GM23248 (cell line): ENCODE results near the gene GRIN1. TPM values are rescaled to one million over a fixed set of nuclear protein-coding genes. Genes with fewer than 3 reads are reported as not detected.

ENCODE experiments used
- DNase-seq: peaks from one replicate; pipeline ENCODE4 v3.0.0-alpha.2; 2015
- H2AFZ ChIP-seq: fragments of 200-600 bp; sonication (generic); 2 replicates; pipeline ENCODE4 v1.6.1; 2016; ENCODE audit warnings: antibody characterized with exemption
- H3F3A ChIP-seq: fragments of 200-600 bp; sonication (generic); 2 replicates; pipeline ENCODE4 v1.6.1; 2016; ENCODE audit warnings: mild to moderate bottlenecking, antibody characterized with exemption, mixed run types; ENCODE audit not compliant: insufficient read depth
- H3K27ac ChIP-seq: fragments of 200-600 bp; sonication (generic); 2 replicates; pipeline ENCODE4 v1.5.1; 2016; ENCODE audit warnings: mild to moderate bottlenecking
- H3K27me3 ChIP-seq: fragments of 200-600 bp; sonication (generic); replicated peaks from 2 replicates; pipeline ENCODE4 v1.6.1; 2016; ENCODE audit warnings: mild to moderate bottlenecking; ENCODE audit not compliant: insufficient read depth
- H3K36me3 ChIP-seq: fragments of 200-600 bp; sonication (generic); 2 replicates; pipeline ENCODE4 v1.6.1; 2016; ENCODE audit warnings: low read depth, mild to moderate bottlenecking
- H3K4me1 ChIP-seq: fragments of 200-600 bp; sonication (generic); 2 replicates; pipeline ENCODE4 v1.6.1; 2016; ENCODE audit warnings: mild to moderate bottlenecking; ENCODE audit not compliant: insufficient read depth
- H3K4me2 ChIP-seq: fragments of 200-600 bp; sonication (generic); one replicate; pipeline ENCODE4 v1.6.1; 2016; ENCODE audit warnings: mild to moderate bottlenecking; ENCODE audit not compliant: unreplicated experiment
- H3K4me3 ChIP-seq: fragments of 200-600 bp; sonication (generic); 2 replicates; pipeline ENCODE4 v1.5.1; 2016; ENCODE audit warnings: mild to moderate bottlenecking
- H3K79me2 ChIP-seq: fragments of 200-600 bp; sonication (generic); 2 replicates; pipeline ENCODE4 v1.6.1; 2016; ENCODE audit warnings: mild to moderate bottlenecking; ENCODE audit not compliant: insufficient read depth
- H3K9ac ChIP-seq: fragments of 200-600 bp; sonication (generic); 2 replicates; pipeline ENCODE4 v1.6.1; 2016; ENCODE audit warnings: mild to moderate bottlenecking
- H3K9me2 ChIP-seq: fragments of 200-600 bp; sonication (generic); 2 replicates; pipeline ENCODE4 v1.6.1; 2016; ENCODE audit warnings: mixed run types, mild to moderate bottlenecking, moderate library complexity; ENCODE audit not compliant: insufficient read depth
- H3K9me3 ChIP-seq: fragments of 200-600 bp; sonication (generic); one replicate; pipeline ENCODE4 v1.6.1; 2017; ENCODE audit warnings: low read depth
- H4K20me1 ChIP-seq: fragments of 200-600 bp; sonication (generic); 2 replicates; pipeline ENCODE4 v1.6.0; 2016; ENCODE audit not compliant: insufficient read depth
- EZH2 ChIP-seq: fragments of 200-600 bp; sonication (generic); IDR thresholded peaks from 2 replicates; pipeline ENCODE4 v1.6.1; 2018; ENCODE audit warnings: antibody characterized with exemption, mild to moderate bottlenecking; ENCODE audit not compliant: insufficient read depth, poor library complexity, severe bottlenecking
- EZH2phosphoT487 ChIP-seq: fragments of 200-600 bp; sonication (generic); IDR thresholded peaks from 2 replicates; pipeline ENCODE4 v1.6.1; 2018; ENCODE audit warnings: antibody characterized with exemption, moderate library complexity, mild to moderate bottlenecking, low read depth; ENCODE audit not compliant: insufficient read depth
- WGBS, 2 experiments: methylation state at CpG; one replicate each; pipeline ENCODE4 v1.1.6; 2015 to 2017; ENCODE audit warnings: low lambda C conversion rate in 2 of 2, low coverage in 1 of 2; ENCODE audit errors: missing lambda C conversion rate in 2 of 2; 5-methylcytosine and 5-hydroxymethylcytosine counted together
- in situ Hi-C: fragments of 300-500 bp; cut with MboI; formaldehyde crosslinking; loops from 2 replicates; pipeline ENCODE4 v1.15.0; 2020
- polyA plus RNA-seq: library from polyadenylated mRNA; unstranded; fragments of >200 nt; fragmentation: Nextera tagmentation; extraction: Ambion mirVana; gene quantifications from 2 replicates; pipeline ENCODE4 v1.2.1, GENCODE V29; 2016
- total RNA-seq: library from RNA; depleted of rRNA; stranded (reverse); fragments of >200 nt; shearing (Covaris generic); gene quantifications from 2 replicates; pipeline ENCODE4 v1.2.3, GENCODE V29; 2014

The GRIN1 gene
- total and polyA plus RNA-seq, 2 experiments from 2014 or later, result 0.76 TPM; not detected in 1

DNA sequence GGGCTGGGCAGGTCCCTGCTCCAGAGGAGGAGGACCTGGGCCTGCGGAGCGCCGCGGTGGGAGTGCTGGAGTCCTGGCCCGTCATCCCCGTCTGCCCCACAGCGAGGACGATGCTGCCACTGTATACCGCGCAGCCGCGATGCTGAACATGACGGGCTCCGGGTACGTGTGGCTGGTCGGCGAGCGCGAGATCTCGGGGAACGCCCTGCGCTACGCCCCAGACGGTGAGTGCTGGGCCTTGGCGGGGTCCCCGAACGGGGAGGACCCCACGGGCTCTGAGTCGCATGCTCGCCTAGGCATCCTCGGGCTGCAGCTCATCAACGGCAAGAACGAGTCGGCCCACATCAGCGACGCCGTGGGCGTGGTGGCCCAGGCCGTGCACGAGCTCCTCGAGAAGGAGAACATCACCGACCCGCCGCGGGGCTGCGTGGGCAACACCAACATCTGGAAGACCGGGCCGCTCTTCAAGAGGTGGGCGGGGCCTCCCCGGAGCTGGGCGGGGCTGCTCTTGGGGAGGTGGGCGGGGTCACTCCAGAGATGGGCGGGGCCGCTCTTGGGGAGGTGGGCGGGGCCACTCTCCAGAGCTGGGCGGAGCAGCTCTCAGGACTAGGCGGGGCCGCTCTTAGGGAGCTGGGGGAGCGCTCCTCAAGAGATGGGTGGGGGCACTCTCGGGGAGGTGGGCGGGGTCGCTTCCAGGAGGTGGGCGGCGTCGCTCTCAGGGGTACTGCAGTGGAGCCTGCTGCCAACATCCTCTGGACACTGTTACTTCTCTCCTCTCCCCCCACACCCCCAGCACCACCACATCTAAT lies 17.8 kb downstream of the GRIN1 start:
- H3K4me2 ChIP-seq, result peak overlapping the region; percentile 74
- TF ChIP-seq EZH2 (no peak), EZH2phosphoT487 (no peak)
- DNase-seq, result peak; percentile 85
- H3K9ac ChIP-seq, result peak overlapping the region; percentile 47; the same call in 1 of the 2 replicates
- no peaks in the 10 kb centered on the region for H3K79me2 ChIP-seq
- in situ Hi-C loops, result no loop called here
- H3K9me3 ChIP-seq, result no peaks in the 10 kb centered on the region
- no peak overlapping the region for H3K27ac ChIP-seq
- peak overlapping the region; percentile 68 for H2AFZ ChIP-seq
- peak overlapping the region; percentile 51 for H3K4me3 ChIP-seq
- WGBS, 2 experiments, result 3 to 4% methylated on average over 51 to 65 of the region's 65 CpGs
- H3K9me2 ChIP-seq, result no peaks in the 10 kb centered on the region
- no peaks in the 10 kb centered on the region for H3F3A ChIP-seq
- no peaks in the 10 kb centered on the region for H3K4me1 ChIP-seq
- no peaks in the 10 kb centered on the region for H3K36me3 ChIP-seq
- peaks cover 19% of the 10 kb centered on the region for H3K27me3 ChIP-seq
- no peaks in the 10 kb centered on the region for H4K20me1 ChIP-seq

DNA sequence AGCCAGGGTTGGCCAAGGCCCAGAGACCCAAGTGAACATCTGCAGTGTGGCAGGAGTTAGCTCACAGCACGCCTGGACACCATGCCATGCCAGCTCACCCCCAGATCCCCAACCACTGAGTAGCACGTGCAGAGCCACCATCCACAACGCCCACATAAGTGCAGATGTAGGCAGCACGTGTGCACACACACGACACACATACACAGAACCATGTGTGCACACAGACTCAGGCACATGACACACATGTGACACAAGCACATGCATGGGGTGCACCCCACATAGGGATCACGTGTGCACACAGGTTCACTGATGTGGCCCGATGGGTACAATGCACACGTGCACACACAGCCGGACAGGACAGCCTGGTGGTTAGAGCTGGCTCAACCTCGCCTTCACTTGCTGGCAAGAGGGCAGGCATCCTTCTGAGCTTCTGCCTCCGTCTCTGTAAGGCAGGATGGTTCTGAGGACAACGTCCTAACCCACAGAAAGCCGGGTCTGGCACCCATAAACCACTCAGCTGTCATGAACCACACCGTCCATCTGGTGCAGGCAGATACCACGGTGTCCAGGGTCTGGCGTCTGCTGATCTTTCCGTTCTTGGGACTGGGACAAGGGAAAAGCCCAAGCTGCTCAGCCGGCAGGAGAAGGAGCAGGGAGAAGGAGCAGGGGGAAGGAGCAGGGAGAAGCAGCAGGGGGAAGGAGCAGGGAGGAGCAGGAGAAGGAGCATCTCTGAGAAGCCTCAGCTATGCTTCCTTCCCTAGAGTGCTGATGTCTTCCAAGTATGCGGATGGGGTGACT lies 18.9 kb downstream of the GRIN1 start:
- Histone ChIP-seq H3K27ac (no peak overlapping the region), H3K79me2 (no peaks in the 10 kb centered on the region), H4K20me1 (no peaks in the 10 kb centered on the region), H3K9me3 (no peaks in the 10 kb centered on the region), H3K9me2 (no peaks in the 10 kb centered on the region), H3K27me3 (peaks cover 28% of the 10 kb centered on the region), H3K4me1 (no peaks in the 10 kb centered on the region), H3K4me3 (no peak overlapping the region), H3K9ac (no peak overlapping the region), H3F3A (no peaks in the 10 kb centered on the region), H2AFZ (no peak overlapping the region), H3K36me3 (no peaks in the 10 kb centered on the region), H3K4me2 (no peak overlapping the region)
- DNase-seq, result peak; percentile 64
- TF ChIP-seq EZH2, result no peak
- no peak for TF ChIP-seq EZH2phosphoT487
- in situ Hi-C loops, result no loop called here
- WGBS, 2 experiments, result 0 to 3% methylated on average over 17 to 19 of the region's 19 CpGs

DNA sequence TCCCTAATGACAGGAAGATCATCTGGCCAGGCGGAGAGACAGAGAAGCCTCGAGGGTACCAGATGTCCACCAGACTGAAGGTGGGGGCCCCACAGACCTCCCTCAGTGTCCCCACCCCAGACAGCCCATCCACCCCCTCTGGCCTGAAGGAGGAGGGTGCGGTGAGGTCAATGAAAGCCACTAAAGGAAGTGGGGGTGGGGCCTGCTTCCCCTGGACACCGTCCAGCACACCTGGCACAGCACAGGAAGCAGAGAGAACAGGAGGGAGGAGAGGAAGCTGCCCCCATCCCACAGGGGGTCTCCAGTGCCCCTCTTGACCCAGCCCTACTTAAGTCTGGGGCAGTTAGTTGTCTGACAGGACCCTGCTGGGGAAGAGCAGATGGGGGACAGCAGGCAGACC lies 19.7 kb downstream of the GRIN1 start:
- no peaks in the 10 kb centered on the region for H4K20me1 ChIP-seq
- no peak overlapping the region for H3K4me2 ChIP-seq
- H3K79me2 ChIP-seq, result no peaks in the 10 kb centered on the region
- no peak for DNase-seq
- WGBS, 2 experiments, result 0 to 17% methylated on average over 1 to 4 of the region's 4 CpGs
- H3K9me2 ChIP-seq, result no peaks in the 10 kb centered on the region
- H3K27ac ChIP-seq, result no peak overlapping the region
- no peaks in the 10 kb centered on the region for H3K4me1 ChIP-seq
- H3K36me3 ChIP-seq, result no peaks in the 10 kb centered on the region
- no peaks in the 10 kb centered on the region for H3K9me3 ChIP-seq
- no peak overlapping the region for H3K4me3 ChIP-seq
- no peak overlapping the region for H2AFZ ChIP-seq
- H3K27me3 ChIP-seq, result peaks cover 28% of the 10 kb centered on the region
- H3F3A ChIP-seq, result no peaks in the 10 kb centered on the region
- no peak for TF ChIP-seq EZH2
- no peak overlapping the region for H3K9ac ChIP-seq
- in situ Hi-C loops, result no loop called here

DNA sequence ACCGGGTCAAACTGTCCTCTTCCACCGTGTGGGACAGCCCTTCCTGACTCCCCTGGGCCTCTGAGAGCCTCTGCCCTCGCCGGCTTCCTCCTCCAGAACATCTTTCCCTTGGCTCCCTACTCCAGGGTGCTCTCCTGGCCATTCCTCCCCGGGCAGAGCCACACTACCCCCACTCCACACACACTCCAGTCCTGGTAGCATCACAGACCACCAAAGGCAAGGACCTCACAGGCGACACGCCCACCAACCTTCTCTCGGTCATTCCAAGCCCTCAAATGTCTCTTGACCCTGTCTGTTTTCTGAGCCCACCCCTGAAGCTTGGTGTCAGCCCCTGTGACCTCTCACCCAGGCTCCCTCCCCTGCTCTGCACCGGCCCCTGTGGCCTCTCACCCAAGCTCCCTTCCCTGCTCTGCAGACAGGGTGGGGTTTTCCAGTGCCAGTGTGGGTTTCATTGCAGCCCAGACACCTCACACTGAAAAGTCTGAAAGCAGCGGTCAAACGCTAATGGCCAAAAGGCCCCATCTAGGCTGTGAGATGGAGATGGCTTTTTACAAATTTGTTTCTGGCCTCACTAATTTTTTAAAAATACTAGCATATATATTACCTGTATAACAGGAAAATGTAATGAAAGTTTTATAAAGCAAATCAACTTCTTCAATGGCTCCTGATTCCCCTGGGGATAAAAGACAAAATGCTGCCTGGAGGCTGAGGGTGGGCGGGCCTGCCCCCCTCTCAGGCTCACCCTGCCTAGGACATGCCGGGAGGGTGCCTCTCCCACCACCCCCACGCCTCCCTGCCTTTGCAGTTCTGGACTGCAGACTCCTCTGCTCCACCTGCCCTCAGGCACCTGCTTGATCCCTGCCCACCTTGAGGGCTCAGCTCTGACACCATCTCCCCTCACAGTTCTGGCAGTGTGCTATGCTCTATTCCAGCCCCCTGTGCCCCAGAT lies 20.4 kb downstream of the GRIN1 start:
- Histone ChIP-seq H3K4me1 (no peaks in the 10 kb centered on the region), H3K4me2 (no peak overlapping the region), H3K36me3 (no peaks in the 10 kb centered on the region), H4K20me1 (no peaks in the 10 kb centered on the region), H3K9me3 (no peaks in the 10 kb centered on the region), H3K9ac (no peak overlapping the region), H3K79me2 (no peaks in the 10 kb centered on the region), H2AFZ (no peak overlapping the region), H3K27me3 (peaks cover 28% of the 10 kb centered on the region), H3K4me3 (no peak overlapping the region), H3K27ac (no peak overlapping the region), H3K9me2 (no peaks in the 10 kb centered on the region), H3F3A (no peaks in the 10 kb centered on the region)
- DNase-seq, result no peak
- TF ChIP-seq EZH2 (peak; percentile 29), EZH2phosphoT487 (no peak)
- WGBS, 2 experiments, result 31 to 35% methylated on average over 14 of the region's 14 CpGs
- in situ Hi-C loops, result no loop called here
